AG09309 (cell line): ENCODE data around the gene UBD.

Source experiments
- DNase-seq: peaks from one replicate; pipeline ENCODE4 v3.0.0-alpha.2; 2010; ENCODE audit warnings: low read depth
- H3K4me3 ChIP-seq: 2 replicates; pipeline ENCODE4 v1.5.1; 2011; ENCODE audit warnings: mild to moderate bottlenecking, low read depth, low read length, moderate library complexity; ENCODE audit not compliant: control insufficient read depth
- TF ChIP-seq, protein P1 (sequence below): IDR thresholded peaks from 2 replicates; pipeline ENCODE4 v1.5.1; 2011; ENCODE audit warnings: mild to moderate bottlenecking, low read depth, low read length, inconsistent platforms; ENCODE audit not compliant: insufficient read depth, control insufficient read depth; ENCODE audit errors: missing control alignments

UBD gene

DNA sequence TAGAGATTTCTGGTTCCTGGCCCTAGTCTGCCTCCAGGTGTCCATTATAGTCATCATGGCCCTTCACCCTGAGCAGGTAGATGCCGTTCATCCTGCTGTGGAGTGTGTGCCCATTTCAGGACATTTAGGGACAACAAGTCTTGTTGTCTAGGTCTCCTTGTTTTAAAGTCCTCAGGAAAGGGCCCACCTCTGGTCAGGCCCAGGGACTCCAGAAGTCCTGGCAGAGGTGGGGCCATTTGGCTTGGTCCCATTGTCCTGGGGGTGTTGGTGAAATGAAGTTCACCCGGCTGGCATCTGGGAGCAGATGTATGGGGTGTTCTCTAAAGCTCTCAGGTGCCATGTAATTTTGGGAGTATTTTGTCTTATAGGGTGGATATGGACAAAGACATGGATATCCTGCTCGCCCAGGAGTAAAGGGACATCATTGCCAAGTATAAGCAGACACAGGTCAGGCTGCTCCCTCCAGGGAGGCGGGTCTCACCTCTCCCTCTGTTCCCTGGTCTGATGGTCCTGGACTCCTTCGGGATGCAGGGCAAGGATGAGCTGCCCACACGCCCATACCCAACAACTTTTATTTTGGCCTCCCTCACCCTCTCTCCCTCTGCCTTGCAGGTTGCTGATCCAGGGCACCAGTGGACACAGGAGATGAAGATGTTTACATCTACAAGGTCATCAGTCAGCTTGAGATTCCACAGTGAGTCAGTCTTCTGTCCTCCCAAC, 40.1 kb downstream of the UBD start:
- no peak for DNase-seq
- TF ChIP-seq, protein P1, sequence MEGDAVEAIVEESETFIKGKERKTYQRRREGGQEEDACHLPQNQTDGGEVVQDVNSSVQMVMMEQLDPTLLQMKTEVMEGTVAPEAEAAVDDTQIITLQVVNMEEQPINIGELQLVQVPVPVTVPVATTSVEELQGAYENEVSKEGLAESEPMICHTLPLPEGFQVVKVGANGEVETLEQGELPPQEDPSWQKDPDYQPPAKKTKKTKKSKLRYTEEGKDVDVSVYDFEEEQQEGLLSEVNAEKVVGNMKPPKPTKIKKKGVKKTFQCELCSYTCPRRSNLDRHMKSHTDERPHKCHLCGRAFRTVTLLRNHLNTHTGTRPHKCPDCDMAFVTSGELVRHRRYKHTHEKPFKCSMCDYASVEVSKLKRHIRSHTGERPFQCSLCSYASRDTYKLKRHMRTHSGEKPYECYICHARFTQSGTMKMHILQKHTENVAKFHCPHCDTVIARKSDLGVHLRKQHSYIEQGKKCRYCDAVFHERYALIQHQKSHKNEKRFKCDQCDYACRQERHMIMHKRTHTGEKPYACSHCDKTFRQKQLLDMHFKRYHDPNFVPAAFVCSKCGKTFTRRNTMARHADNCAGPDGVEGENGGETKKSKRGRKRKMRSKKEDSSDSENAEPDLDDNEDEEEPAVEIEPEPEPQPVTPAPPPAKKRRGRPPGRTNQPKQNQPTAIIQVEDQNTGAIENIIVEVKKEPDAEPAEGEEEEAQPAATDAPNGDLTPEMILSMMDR = no peak
- H3K4me3 ChIP-seq = no peak overlapping the region

- TF ChIP-seq, protein P1 = no peak
- no peak for DNase-seq
- no peak overlapping the region for H3K4me3 ChIP-seq
Observed at GRCh38 chr6:29517728-29518440, 41.6 kb downstream of the UBD start.

GRCh38 chr6:29517245-29517644, 42.3 kb downstream of the UBD start:
- no peak for DNase-seq
- TF ChIP-seq, protein P1 = no peak
- H3K4me3 ChIP-seq = no peak overlapping the region

DNA sequence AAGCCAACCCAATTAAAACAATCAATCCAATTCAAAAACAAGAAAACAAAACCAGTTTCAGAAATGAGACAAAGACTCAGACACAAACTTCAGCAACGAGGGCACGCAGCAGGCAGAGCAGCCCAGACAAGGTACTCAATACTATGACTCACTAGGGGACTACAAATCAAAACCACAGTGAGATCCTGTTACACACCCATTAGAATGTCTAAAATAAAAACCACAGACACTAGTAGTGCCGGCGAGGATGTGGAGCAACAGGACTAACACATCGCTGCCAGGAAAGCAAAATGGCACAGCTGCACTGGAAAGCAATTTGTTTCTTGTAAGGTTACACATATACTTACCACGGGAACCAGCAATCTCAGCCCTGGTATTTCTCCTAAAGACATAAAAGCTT, 43.4 kb downstream of the UBD start:
- TF ChIP-seq, protein P1 = no peak
- no peak for DNase-seq
- H3K4me3 ChIP-seq = no peak overlapping the region

DNA sequence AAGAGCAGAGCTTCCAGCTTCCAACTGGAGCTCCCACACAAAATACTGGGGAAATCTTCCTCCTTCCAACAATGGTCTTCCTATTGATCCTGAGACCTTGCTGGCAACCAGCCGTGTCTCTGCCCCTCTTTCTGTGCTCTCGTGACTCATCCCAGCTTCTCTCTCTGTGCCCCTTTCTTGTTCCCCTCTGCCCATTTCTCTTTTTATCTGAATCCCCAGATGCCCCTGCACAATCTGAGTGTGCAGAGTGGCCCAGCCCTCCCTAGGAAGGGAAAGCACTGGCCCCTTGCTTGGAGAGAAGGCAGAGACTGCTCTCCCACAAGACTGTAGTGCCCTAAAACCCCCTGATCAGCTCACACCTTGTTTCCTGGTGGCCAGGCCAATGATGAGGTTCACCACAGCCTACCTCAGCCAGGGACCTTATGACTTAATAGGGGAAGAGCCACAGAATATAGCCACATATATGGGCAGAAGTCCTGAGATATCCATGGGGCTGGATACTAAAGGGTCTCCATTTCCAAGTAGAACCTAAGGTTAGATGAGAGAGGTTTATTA, 48.7 kb downstream of the UBD start:
- H3K4me3 ChIP-seq = no peak overlapping the region
- no peak for DNase-seq
- TF ChIP-seq, protein P1 = no peak

DNA sequence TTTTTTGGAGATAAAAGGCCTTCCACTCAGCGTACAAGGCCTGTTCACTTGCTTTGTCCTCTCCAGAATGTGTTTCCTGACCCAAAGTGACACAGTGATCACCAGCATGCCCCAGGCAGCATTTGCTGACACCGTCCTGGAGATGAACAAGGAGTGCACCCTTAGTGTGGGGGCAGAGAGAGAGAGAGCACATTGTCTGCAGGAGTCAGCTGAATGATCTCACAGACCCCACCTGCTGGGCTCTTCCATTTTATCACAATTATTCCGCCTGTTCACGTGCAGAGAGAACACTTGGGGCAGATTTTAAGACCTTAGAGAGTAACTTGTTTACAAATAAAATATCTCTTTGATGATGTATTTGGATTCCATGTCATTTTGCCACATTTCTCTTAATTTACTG, 49.3 kb downstream of the UBD start:
- no peak for DNase-seq
- TF ChIP-seq, protein P1 = no peak
- no peak overlapping the region for H3K4me3 ChIP-seq
